GM12878 (cell line): Measurements from ENCODE around the gene PITPNM3. TPM values are rescaled to one million over a fixed set of nuclear protein-coding genes. Genes with fewer than 3 reads are reported as not detected.

Source experiments
- CBFB ChIP-seq: IDR thresholded peaks from 2 replicates; pipeline ENCODE4 v1.6.1; 2016; ENCODE audit warnings: antibody characterized with exemption, low read depth
- CBX3 ChIP-seq: fragments of 200-600 bp; sonication (generic); IDR thresholded peaks from 2 replicates; pipeline ENCODE4 v1.6.1; 2016; ENCODE audit warnings: low read depth, borderline replicate concordance
- CHD1 ChIP-seq: IDR thresholded peaks from 2 replicates; pipeline ENCODE4 v1.6.1; 2012; ENCODE audit warnings: low read depth, low read length, improper control_type of control experiment
- DPF2 ChIP-seq: fragments of 450-650 bp; IDR thresholded peaks from 2 replicates; pipeline ENCODE4 v1.6.1; 2017; ENCODE audit warnings: mild to moderate bottlenecking
- EZH2 ChIP-seq: IDR thresholded peaks from 2 replicates; pipeline ENCODE4 v1.6.1; 2012; ENCODE audit warnings: low read depth, mild to moderate bottlenecking, control low read depth, inconsistent platforms, low read length, borderline replicate concordance; ENCODE audit not compliant: control insufficient read depth
- MTA3 ChIP-seq: IDR thresholded peaks from 2 replicates; pipeline ENCODE4 v1.6.1; 2012; ENCODE audit warnings: low read length, inconsistent platforms, borderline replicate concordance
- PKNOX1 ChIP-seq: fragments of 450-650 bp; IDR thresholded peaks from 2 replicates; pipeline ENCODE4 v1.6.1; 2016; ENCODE audit warnings: mild to moderate bottlenecking
- RBBP5 ChIP-seq: fragments of 200-600 bp; sonication (generic); conservative IDR thresholded peaks from 2 replicates; pipeline ENCODE4 v1.6.1; 2016
- RELB ChIP-seq: fragments of 450-650 bp; IDR thresholded peaks from 2 replicates; pipeline ENCODE4 v1.6.1; 2017; ENCODE audit warnings: low read depth, mild to moderate bottlenecking, moderate library complexity
- SRF ChIP-seq, 2 experiments: IDR thresholded peaks; 2 replicates each; pipeline ENCODE4 v1.6.1; 2011; ENCODE audit warnings: low read depth in 2 of 2, low read length in 2 of 2, mild to moderate bottlenecking in 1 of 2, moderate library complexity in 1 of 2
- TCF12 ChIP-seq: IDR thresholded peaks from 2 replicates; pipeline ENCODE4 v1.6.1; 2011; ENCODE audit warnings: low read depth, mild to moderate bottlenecking, low read length
- polyA plus RNA-seq, 11 experiments: library from polyadenylated mRNA; depleted of rRNA in 4 of 11; unstranded in 6 of 11; stranded (reverse) in 5 of 11; fragments of >200 nt; fragmentation: Nextera tagmentation in 4 of 11; fragmentation: Illumina TruSeq in 1 of 11; extraction: Ambion mirVana in 4 of 11; extraction: Trizol in 1 of 11; gene quantifications; 1 replicate in 1 of 11; 2 replicates in 10 of 11; pipeline versions ENCODE4 v1.2.1 to v1.2.3, GENCODE V29; 2011 to 2016; ENCODE audit warnings: inconsistent platforms in 2 of 11, missing spikeins in 2 of 11, low read depth in 1 of 11
- total RNA-seq, 4 experiments: library from RNA; depleted of rRNA in 3 of 4; stranded (reverse); fragments of >200 nt in 3 of 4; fragmentation: Illumina TruSeq in 1 of 4; extraction: Trizol in 1 of 4; gene quantifications; 2 replicates each; pipeline versions ENCODE4 v1.2.1 to v1.2.3, GENCODE V29; 2013 to 2021

Gene PITPNM3
- total and polyA plus RNA-seq, 10 of the 15 experiments (the other 5 are each of a cell fraction or from before 2014, with no cell fraction given), result 0.02 to 0.49 (median 0.19) TPM; not detected in 1

GRCh38 chr17:6470146-6470718, 86.1 kb downstream of the PITPNM3 start (continued):
- TF ChIP-seq RELB (no peak), TCF12 (no peak), CHD1 (no peak), SRF (IDR thresholded peaks at IDR 0.05; ENCODE audit: low read depth in 2 of 2, low read length in 2 of 2) (no peak), EZH2 (no peak), DPF2 (no peak), MTA3 (no peak), RBBP5 (no peak), CBFB (no peak), PKNOX1 (no peak), CBX3 (no peak)
- TF ChIP-seq, all 136 proteins: peak for 0
